Activated CD4-positive, alpha-beta T cell treated with anti-CD3 and anti-CD28 coated beads, Interleukin-2, amount 50 U/mL, for 4 hours (primary cell): ENCODE data around the gene SUPT6H.

ENCODE experiments used
- DNase-seq, 2 experiments: peaks; one replicate each; pipeline ENCODE4 v3.0.0-alpha.2; 2020

Gene SUPT6H

DNA sequence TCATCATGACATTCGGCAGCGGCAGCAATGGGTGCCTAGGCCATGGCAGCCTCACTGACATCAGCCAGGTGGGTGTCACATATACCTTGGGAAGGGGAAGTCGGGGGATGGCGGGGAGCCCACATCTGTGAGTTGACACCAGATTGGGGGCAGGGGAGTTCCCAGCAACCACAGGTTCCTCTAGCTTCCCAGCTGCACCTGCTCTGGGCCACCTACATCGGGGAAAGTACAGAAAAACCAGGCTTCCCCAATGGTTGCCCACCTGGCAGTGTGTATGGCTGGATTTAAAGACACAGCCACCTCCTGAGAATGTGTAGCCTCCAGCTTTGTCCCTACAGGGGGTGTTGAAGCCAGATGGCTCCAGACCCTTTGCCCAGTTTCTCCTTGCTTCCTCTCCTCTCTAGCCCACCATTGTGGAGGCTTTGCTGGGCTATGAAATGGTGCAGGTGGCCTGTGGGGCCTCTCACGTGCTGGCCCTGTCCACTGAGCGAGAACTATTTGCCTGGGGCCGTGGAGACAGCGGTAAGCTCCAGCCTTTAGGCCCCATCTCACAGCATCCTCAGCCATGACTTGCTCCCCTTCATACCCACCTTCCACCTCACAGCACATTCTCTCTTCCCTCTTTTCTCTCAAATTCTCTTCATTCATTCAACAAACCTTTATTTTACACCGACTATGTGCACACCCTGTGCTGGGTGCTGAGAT lies 76.8 kb downstream of the SUPT6H start:
- DNase-seq = peak; percentile 68 to 75

GRCh38 chr17:28740406-28741357 lies 78.7 kb downstream of the SUPT6H start:
- DNase-seq = no peak

- no peak for DNase-seq
Measured at GRCh38 chr17:28741358-28742349, 79.6 kb downstream of the SUPT6H start.

- peak; percentile 64 to 70 for DNase-seq
Measured at GRCh38 chr17:28743243-28744103, 81.5 kb downstream of the SUPT6H start, which contains the start of gene TRAF4. Gene TRAF4 (plus strand): TSS chr17:28744011. CDS start chr17:28744113, 102 bp downstream.

- peak; percentile 60 to 64 for DNase-seq
Measured at GRCh38 chr17:28744104-28744971, 82.3 kb downstream of the SUPT6H start.

- no peak for DNase-seq
Measured at GRCh38 chr17:28744972-28745785, 83.2 kb downstream of the SUPT6H start.

- DNase-seq = no peak
Measured at GRCh38 chr17:28745786-28746411, 83.9 kb downstream of the SUPT6H start.

- no peak for DNase-seq
Measured at GRCh38 chr17:28746611-28747050, 84.6 kb downstream of the SUPT6H start.

- DNase-seq = no peak
Measured at GRCh38 chr17:28747051-28747691, 85.2 kb downstream of the SUPT6H start.

- no peak for DNase-seq
Measured at GRCh38 chr17:28747801-28748750, 86.1 kb downstream of the SUPT6H start.

DNA sequence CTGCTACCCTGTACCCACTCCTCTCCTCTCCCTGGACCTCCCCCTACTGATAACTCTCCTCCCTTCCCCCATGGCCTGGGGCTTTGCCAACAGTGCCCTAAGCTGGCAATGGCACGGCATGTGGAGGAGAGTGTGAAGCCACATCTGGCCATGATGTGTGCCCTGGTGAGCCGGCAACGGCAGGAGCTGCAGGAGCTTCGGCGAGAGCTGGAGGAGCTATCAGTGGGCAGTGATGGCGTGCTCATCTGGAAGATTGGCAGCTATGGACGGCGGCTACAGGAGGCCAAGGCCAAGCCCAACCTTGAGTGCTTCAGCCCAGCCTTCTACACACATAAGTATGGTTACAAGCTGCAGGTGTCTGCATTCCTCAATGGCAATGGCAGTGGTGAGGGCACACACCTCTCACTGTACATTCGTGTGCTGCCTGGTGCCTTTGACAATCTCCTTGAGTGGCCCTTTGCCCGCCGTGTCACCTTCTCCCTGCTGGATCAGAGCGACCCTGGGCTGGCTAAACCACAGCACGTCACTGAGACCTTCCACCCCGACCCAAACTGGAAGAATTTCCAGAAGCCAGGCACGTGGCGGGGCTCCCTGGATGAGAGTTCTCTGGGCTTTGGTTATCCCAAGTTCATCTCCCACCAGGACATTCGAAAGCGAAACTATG lies 87.0 kb downstream of the SUPT6H start:
- no peak for DNase-seq

- DNase-seq = no peak
Measured at GRCh38 chr17:28749516-28750177, 87.6 kb downstream of the SUPT6H start.

- peak; percentile 84 to 86 for DNase-seq
Measured at GRCh38 chr17:28750178-28751047, 88.4 kb downstream of the SUPT6H start.

DNA sequence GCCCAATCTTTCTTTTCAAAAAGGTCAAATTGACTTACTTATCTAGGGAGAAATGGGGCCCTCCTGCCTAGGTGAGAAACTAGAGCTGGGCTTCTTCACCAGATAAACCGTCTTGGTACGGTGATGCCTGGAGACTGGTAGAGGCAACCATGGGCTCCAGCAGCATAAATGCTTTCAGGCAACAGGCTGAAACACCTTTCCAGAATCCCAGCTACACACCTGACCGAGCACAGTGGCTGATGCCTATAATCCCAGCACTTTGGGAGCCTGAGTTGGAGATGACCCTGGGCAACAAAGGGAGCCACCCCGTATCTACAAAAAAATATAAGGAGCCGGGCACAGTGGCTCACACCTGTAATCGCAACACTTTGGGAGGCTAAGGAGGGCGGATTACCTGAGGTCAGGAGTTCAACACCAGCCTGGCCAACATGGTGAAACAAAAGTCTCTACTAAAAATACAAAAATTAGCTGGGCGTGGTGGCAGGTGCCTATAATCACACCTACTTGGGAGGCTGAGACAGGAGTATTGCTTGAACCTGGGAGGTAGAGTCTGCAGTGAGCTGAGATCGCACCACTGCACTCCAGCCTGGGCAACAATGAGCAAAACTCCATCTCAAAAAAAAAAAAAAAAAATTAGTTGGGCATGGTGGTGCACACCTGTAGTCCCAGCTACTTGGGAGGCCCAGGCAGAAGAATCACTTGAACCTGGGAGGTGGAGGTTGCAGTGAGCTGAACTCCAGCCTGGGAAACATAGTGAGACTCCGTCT lies 89.8 kb downstream of the SUPT6H start:
- DNase-seq = no peak
